Liver (tissue), 9 donors: ENCODE results near the gene C2orf76. TPM values are rescaled to one million over a fixed set of nuclear protein-coding genes. Genes with fewer than 3 reads are reported as not detected.

ENCODE experiments used
- DNase-seq: peaks from one replicate; pipeline ENCODE4 v3.0.0-alpha.2; 2017; ENCODE audit warnings: low spot score
- H3K27ac ChIP-seq, 2 donors: one replicate each; pipeline ENCODE4 v1.7.0; 2013; ENCODE audit warnings: inconsistent platforms in 2 of 2, low read length in 2 of 2, control low read depth in 1 of 2, low read depth in 1 of 2, mild to moderate bottlenecking in 1 of 2
- H3K27me3 ChIP-seq, 4 donors: one replicate each; pipeline versions ENCODE4 v1.6.1 to v1.7.0; 2013; ENCODE audit warnings: low read length in 3 of 4, inconsistent platforms in 1 of 4, mild to moderate bottlenecking in 1 of 4, moderate library complexity in 1 of 4; ENCODE audit not compliant: control insufficient read depth in 4 of 4, insufficient read depth in 4 of 4
- H3K36me3 ChIP-seq, 4 donors: one replicate each; pipeline versions ENCODE4 v1.6.1 to v1.7.0; 2013; ENCODE audit warnings: low read length in 3 of 4, mild to moderate bottlenecking in 3 of 4, low read depth in 1 of 4, moderate library complexity in 1 of 4; ENCODE audit not compliant: control insufficient read depth in 4 of 4, insufficient read depth in 3 of 4
- H3K4me1 ChIP-seq, 4 donors: one replicate each; pipeline versions ENCODE4 v1.6.1 to v1.7.0; 2013; ENCODE audit warnings: low read length in 3 of 4, mild to moderate bottlenecking in 3 of 4, moderate library complexity in 1 of 4; ENCODE audit not compliant: control insufficient read depth in 4 of 4, insufficient read depth in 4 of 4
- H3K4me3 ChIP-seq, 3 donors: one replicate each; pipeline versions ENCODE4 v1.6.1 to v1.7.0; 2013; ENCODE audit warnings: low read length in 3 of 3, control low read depth in 1 of 3, low read depth in 1 of 3, mild to moderate bottlenecking in 1 of 3
- H3K9ac ChIP-seq, 2 donors: one replicate each; pipeline ENCODE4 v1.7.0; 2013; ENCODE audit warnings: low read length in 2 of 2, mild to moderate bottlenecking in 2 of 2, moderate library complexity in 2 of 2, control low read depth in 1 of 2, low read depth in 1 of 2
- H3K9me3 ChIP-seq, 4 donors: one replicate each; pipeline versions ENCODE4 v1.6.1 to v1.7.0; 2013; ENCODE audit warnings: low read length in 3 of 4; ENCODE audit not compliant: control insufficient read depth in 4 of 4
- EGR1 ChIP-seq, 2 donors: IDR thresholded peaks; 2 replicates each; pipeline ENCODE4 v1.6.1; 2016 to 2018; ENCODE audit warnings: antibody characterized with exemption in 2 of 2, low read depth in 2 of 2
- FOXA1 ChIP-seq: IDR thresholded peaks from 2 replicates; pipeline ENCODE4 v1.6.1; 2016; ENCODE audit warnings: antibody characterized with exemption
- FOXA2 ChIP-seq: IDR thresholded peaks from 2 replicates; pipeline ENCODE4 v1.6.1; 2016; ENCODE audit warnings: antibody characterized with exemption
- GABPA ChIP-seq, 2 donors: IDR thresholded peaks in 1 of 2; conservative IDR thresholded peaks in 1 of 2; 2 replicates each; pipeline ENCODE4 v1.6.1; 2016; ENCODE audit warnings: antibody characterized with exemption in 2 of 2, mild to moderate bottlenecking in 1 of 2, moderate library complexity in 1 of 2
- HNF4A ChIP-seq, 2 donors: conservative IDR thresholded peaks; 2 replicates each; pipeline ENCODE4 v1.6.1; 2016; ENCODE audit warnings: antibody characterized with exemption in 2 of 2, mild to moderate bottlenecking in 2 of 2
- HNF4G ChIP-seq: IDR thresholded peaks from 2 replicates; pipeline ENCODE4 v1.6.1; 2016; ENCODE audit warnings: antibody characterized with exemption
- JUND ChIP-seq, 2 donors: IDR thresholded peaks; 2 replicates each; pipeline ENCODE4 v1.6.1; 2016; ENCODE audit warnings: antibody characterized with exemption in 2 of 2
- NR2F2 ChIP-seq: IDR thresholded peaks from 2 replicates; pipeline ENCODE4 v1.6.1; 2016; ENCODE audit warnings: antibody characterized with exemption
- RAD21 ChIP-seq, 2 donors: IDR thresholded peaks; 2 replicates each; pipeline ENCODE4 v1.6.1; 2016; ENCODE audit warnings: antibody characterized with exemption in 2 of 2, mild to moderate bottlenecking in 2 of 2
- RXRA ChIP-seq, 2 donors: IDR thresholded peaks; 2 replicates each; pipeline ENCODE4 v1.6.1; 2017 to 2018; ENCODE audit warnings: antibody characterized with exemption in 2 of 2, mild to moderate bottlenecking in 1 of 2
- SP1 ChIP-seq: IDR thresholded peaks from 2 replicates; pipeline ENCODE4 v1.6.1; 2018; ENCODE audit warnings: antibody characterized with exemption, mild to moderate bottlenecking
- TAF1 ChIP-seq: conservative IDR thresholded peaks from 2 replicates; pipeline ENCODE4 v1.6.1; 2016; ENCODE audit warnings: antibody characterized with exemption, mild to moderate bottlenecking
- YY1 ChIP-seq: IDR thresholded peaks from 2 replicates; pipeline ENCODE4 v1.6.1; 2016; ENCODE audit warnings: antibody characterized with exemption, mild to moderate bottlenecking
- WGBS: extraction: QIAGEN DNeasy Blood & Tissue Kit; methylation state at CpG from one replicate; pipeline ENCODE4 v1.1.7; 2013; 5-methylcytosine and 5-hydroxymethylcytosine counted together
- polyA plus RNA-seq, 2 donors: library from polyadenylated mRNA; stranded (reverse) in 1 of 2; unstranded in 1 of 2; fragments of 200-250 nt in 1 of 2; fragments of >200 nt in 1 of 2; fragmentation: Nextera tagmentation in 1 of 2; extraction: Ambion mirVana in 1 of 2; gene quantifications; one replicate each; pipeline versions ENCODE4 v1.2.1 to v1.2.3, GENCODE V29; 2013 to 2015
- total RNA-seq, 2 donors: library from RNA; depleted of rRNA; stranded (reverse); fragments of >200 nt; gene quantifications; one replicate each; pipeline ENCODE4 v1.2.3, GENCODE V29; 2014
- TF ChIP-seq, protein P1 (sequence below): IDR thresholded peaks from 2 replicates; pipeline ENCODE4 v1.6.1; 2016; ENCODE audit warnings: antibody characterized with exemption
- TF ChIP-seq, protein P2 (sequence below): IDR thresholded peaks from 2 replicates; pipeline ENCODE4 v1.6.1; 2016; ENCODE audit warnings: antibody characterized with exemption
- TF ChIP-seq, protein P3 (sequence below): IDR thresholded peaks from 2 replicates; pipeline ENCODE4 v1.6.1; 2016; ENCODE audit warnings: antibody characterized with exemption, mild to moderate bottlenecking
- donor health status: healthy.
- donor health status: healthy.
- donor health status: healthy.
- donor health status: healthy.
- donor health status: healthy.

C2orf76 gene
- 1 to 10 TPM; 2.7 to 5.2 TPM for total RNA-seq
- polyA plus RNA-seq: 1 to 10 TPM; 3.9 to 6.3 TPM

DNA sequence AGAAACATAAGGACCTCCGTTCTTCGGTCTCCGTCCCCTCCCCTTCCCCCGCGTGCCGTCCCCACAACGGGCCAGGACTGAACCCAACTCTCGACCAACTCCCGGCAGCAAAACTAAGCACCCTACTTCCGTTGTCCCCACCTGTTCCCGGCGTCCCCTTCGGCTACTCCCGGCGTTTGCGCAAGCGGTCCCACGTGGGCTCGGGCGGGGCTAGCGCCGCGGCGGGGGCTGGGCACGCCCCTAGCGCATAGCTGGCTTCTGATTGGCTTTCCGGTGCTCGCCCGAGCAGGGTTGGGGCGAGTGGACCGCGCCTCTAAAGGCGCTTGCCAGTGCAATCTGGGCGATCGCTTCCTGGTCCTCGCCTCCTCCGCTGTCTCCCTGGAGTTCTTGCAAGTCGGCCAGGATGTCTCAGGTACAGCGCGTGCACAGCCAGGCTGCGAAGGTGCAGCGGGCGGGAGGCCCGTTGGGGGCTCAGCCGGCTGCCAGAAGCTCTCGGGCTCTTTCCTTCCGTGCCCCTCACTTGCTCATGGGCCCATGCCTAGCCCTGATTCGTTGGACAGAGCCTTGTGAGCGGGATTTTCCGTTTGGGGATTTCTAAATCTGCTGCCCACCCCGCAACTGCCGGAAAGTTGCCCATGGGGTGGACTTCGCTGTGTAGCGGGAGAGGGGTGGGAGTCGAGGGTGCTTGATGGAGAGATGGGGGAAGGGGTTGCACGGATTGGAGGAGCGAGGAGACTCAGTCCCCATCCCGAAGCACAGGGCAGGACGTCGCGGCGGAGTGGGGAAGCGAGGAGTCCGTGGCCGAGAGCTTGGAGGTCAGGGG is at the start of gene C2orf76, which contains the start of gene DBI:
Gene C2orf76, minus strand, starts transcription at position 186 of the 823 bp plus-strand sequence. CDS start 26,875 bp downstream, outside the sequence.
Gene DBI, plus strand, starts transcription at position 329 of the 823 bp plus-strand sequence. Its CDS starts 75 bp downstream, at position 404.
- DNase-seq: peak; percentile 94
- Histone ChIP-seq H3K36me3 (peaks cover 6 to 30% (median 27%) of the 10 kb centered on the region in 4 donors), H3K4me3 (peak within 1 kb of the TSS; percentile 70 to 100 (median 99)), H3K27me3 (no peaks in the 10 kb centered on the region), H3K4me1 (peaks cover 7 to 54% (median 38%) of the 10 kb centered on the region in 4 donors), H3K9me3 (no peaks in the 10 kb centered on the region), H3K27ac (peak within 1 kb of the TSS; percentile 89 to 93), H3K9ac (peak within 1 kb of the TSS; percentile 84 to 88)
- TF ChIP-seq FOXA2 (peak; percentile 27), YY1 (no peak), HNF4A (conservative IDR thresholded peaks at IDR 0.05) (peak in 1 of 2 donors; percentile 8), HNF4G (no peak), FOXA1 (peak; percentile 24), JUND (IDR thresholded peaks at IDR 0.05) (peak in 1 of 2 donors; percentile 50), TAF1 (peak; percentile 93), SP1 (peak; percentile 85), EGR1 (IDR thresholded peaks at IDR 0.05; ENCODE audit: low read depth in 2 of 2) (peak in 1 of 2 donors; percentile 70), GABPA (IDR thresholded peaks at IDR 0.05 in 1 of 2, conservative IDR thresholded peaks at IDR 0.05 in 1 of 2) (peak; percentile 37 to 80), RXRA (IDR thresholded peaks at IDR 0.05) (no peak), RAD21 (IDR thresholded peaks at IDR 0.05) (peak; percentile 20 to 44)
- TF ChIP-seq, protein P1, sequence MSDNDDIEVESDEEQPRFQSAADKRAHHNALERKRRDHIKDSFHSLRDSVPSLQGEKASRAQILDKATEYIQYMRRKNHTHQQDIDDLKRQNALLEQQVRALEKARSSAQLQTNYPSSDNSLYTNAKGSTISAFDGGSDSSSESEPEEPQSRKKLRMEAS: peak; percentile 80
- TF ChIP-seq, protein P2, sequence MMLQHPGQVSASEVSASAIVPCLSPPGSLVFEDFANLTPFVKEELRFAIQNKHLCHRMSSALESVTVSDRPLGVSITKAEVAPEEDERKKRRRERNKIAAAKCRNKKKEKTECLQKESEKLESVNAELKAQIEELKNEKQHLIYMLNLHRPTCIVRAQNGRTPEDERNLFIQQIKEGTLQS: no peak
- TF ChIP-seq, protein P3, sequence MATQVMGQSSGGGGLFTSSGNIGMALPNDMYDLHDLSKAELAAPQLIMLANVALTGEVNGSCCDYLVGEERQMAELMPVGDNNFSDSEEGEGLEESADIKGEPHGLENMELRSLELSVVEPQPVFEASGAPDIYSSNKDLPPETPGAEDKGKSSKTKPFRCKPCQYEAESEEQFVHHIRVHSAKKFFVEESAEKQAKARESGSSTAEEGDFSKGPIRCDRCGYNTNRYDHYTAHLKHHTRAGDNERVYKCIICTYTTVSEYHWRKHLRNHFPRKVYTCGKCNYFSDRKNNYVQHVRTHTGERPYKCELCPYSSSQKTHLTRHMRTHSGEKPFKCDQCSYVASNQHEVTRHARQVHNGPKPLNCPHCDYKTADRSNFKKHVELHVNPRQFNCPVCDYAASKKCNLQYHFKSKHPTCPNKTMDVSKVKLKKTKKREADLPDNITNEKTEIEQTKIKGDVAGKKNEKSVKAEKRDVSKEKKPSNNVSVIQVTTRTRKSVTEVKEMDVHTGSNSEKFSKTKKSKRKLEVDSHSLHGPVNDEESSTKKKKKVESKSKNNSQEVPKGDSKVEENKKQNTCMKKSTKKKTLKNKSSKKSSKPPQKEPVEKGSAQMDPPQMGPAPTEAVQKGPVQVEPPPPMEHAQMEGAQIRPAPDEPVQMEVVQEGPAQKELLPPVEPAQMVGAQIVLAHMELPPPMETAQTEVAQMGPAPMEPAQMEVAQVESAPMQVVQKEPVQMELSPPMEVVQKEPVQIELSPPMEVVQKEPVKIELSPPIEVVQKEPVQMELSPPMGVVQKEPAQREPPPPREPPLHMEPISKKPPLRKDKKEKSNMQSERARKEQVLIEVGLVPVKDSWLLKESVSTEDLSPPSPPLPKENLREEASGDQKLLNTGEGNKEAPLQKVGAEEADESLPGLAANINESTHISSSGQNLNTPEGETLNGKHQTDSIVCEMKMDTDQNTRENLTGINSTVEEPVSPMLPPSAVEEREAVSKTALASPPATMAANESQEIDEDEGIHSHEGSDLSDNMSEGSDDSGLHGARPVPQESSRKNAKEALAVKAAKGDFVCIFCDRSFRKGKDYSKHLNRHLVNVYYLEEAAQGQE: peak; percentile 81
- WGBS: under 1% methylated on average over 65 of the region's 65 CpGs

DNA sequence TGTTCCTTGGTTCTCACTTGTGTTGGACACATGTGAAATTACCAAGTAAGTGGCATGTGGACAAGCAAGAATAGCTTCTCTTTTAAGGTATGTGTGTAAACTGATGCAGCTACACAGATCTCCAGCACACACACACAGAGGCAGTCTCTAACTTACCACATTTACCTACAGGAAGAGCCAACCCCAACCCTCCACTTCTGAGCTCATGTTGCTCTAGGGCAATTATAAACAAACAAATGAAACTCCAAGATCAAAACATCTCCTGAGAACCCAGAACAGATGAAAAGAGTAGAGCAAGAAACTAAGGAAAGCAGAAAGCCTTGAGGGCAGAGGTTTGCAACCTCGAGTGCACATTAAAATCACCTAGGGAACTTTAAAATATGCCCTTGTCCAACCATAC is 49.0 kb upstream of the C2orf76 start:
- H3K27me3 ChIP-seq: no peaks in the 10 kb centered on the region
- H3K27ac ChIP-seq: no peak overlapping the region
- H3K36me3 ChIP-seq: no peaks in the 10 kb centered on the region
- no peak overlapping the region for H3K9ac ChIP-seq
- WGBS: 95% methylated on average over 1 of the region's 1 CpG
- no peak for DNase-seq
- TF ChIP-seq YY1 (no peak), RXRA (IDR thresholded peaks at IDR 0.05) (no peak), NR2F2 (no peak), SP1 (no peak), HNF4A (conservative IDR thresholded peaks at IDR 0.05) (no peak), FOXA1 (no peak), RAD21 (IDR thresholded peaks at IDR 0.05) (no peak)
- H3K4me3 ChIP-seq: no peak overlapping the region
- no peaks in the 10 kb centered on the region for H3K9me3 ChIP-seq
- H3K4me1 ChIP-seq: no peaks in the 10 kb centered on the region
